GM21786 (cell line): Measurements from ENCODE around the gene KREMEN1.
"Not testable (repeated sequence)": the region's sequence is repeated elsewhere in the genome, so short reads cannot be mapped to it uniquely, and the experiment has no call there.

Experiments
- ATAC-seq: cut with Tn5 transposase; IDR thresholded peaks from one replicate; pipeline ENCODE4 v1.9.1; 2021; ENCODE audit not compliant: unreplicated experiment

The KREMEN1 gene

GRCh38 chr22:29078036-29078868 lies 5.4 kb downstream of the KREMEN1 start:
- ATAC-seq, result no peak

- no peak for ATAC-seq
These were observed 6.0 kb downstream of the KREMEN1 start for GRCh38 chr22:29078869-29079207.

- no peak for ATAC-seq
These were observed 6.5 kb downstream of the KREMEN1 start for GRCh38 chr22:29079218-29079901.

DNA sequence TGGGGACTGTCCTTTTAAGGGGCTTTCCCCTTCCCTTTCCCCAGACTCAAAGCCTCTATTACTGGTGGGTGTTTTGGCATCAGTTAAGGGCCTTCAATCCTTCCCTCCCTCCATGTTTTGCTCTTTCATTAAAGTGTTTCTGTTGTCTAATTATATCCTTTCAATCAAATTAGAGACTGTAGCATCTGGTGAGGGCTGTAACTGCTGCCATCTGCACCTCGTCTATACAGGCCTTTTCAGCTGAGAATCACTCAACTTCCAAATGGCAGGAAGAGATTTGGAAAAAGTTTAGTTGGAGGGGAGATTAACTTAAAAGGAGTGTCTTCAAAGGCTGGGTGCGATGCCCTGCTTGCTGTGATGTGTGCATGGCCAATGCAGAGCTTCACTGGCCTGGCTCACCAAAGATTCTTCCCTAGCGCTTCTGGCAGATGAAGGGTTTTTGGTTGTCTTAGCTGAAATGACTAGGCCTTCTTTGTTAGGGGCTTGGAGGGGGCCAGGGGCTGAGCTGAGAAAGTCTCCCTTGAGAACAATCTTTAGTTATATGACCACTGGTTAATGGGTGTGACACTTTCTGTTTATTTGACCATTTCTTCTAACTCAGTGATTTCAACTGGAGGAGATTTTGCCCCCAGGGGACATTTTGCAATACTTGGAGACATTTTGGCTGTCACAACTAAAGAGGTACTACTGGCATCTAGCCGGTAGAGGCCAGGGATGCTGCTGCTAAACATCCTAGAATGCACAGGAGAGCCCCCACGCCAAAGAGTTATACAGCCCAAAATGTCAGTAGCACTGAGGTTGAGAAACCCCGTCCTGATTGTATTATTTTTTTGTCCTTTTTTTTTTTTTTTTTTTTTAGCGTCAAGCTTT lies 7.5 kb downstream of the KREMEN1 start:
- ATAC-seq, result no peak

DNA sequence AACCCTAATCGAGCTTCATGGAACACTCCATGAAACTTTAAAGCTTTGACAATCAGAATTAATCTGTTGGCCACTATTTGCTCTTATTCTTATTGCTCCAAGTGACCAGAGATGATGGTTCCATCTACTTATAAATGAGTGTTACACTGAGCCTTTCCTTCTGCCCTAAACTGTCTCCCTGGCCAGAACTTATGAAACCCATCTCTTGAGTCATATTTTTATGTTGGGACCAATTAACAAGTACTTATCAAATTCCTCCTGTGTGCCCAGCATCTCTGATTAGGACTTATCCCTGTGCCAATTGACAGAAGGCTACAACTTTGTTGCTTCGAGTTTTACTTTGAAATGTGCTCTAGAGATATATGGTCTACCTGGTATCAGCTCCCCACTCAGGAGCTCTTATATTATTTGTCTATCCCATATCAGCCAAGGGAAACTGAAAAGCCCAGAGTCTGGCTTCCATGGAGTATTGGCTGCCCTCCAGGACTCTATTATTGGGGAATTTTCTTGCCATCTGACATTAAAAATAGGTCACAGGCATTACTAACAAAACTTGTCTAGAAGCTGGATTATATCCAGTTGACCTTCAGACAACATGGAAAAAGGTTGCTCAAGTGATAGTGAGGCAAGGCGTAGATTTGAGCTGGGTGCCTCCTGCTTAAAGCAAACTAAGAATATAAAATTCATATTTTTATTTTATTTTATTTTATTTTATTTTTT lies 8.8 kb downstream of the KREMEN1 start:
- no peak for ATAC-seq

- ATAC-seq, result no peak
These were observed 10.2 kb downstream of the KREMEN1 start for GRCh38 chr22:29082826-29083545.

DNA sequence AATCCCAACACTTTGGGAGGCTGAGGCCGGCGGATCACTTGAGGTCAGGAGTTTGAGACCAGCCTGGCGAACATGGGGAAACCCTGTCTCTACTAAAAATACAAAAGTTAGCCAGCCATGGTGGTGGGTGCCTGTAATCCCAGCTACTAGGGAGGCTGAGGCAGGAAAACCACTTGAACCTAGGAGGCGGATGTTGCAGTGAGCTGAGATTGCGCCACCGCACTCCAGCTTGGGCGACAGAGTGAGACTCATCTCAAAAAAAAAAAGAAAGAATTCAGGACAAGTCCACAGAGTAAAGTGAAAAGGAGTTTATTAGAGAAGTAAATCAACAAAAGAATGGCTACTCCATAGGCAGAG lies 10.7 kb downstream of the KREMEN1 start:
- ATAC-seq, result not testable (repeated sequence)

GRCh38 chr22:29083933-29084591 lies 11.2 kb downstream of the KREMEN1 start:
- ATAC-seq, result no peak

- ATAC-seq, result no peak
These were observed 14.2 kb downstream of the KREMEN1 start for GRCh38 chr22:29087012-29087411.

DNA sequence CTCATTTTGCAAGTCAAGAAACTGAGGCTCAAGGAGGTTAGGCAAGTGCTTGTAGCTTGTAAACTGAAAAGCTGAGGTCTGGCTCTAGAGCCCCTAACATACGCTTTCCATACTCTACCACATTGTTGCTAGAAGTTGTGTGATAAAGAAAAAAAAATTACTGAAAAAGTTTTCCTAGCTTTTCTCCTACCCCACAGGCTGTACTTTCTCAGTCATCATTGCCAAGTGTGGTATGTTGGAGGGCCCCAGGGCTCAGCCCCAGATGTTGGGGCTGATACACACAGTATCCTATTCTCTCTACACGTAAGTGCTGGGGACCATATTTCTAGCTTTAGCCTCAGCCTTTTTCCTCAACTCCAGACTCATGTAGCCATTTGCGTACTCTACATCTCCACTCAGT lies 16.0 kb downstream of the KREMEN1 start:
- no peak for ATAC-seq

GRCh38 chr22:29089507-29089906 lies 16.7 kb downstream of the KREMEN1 start:
- ATAC-seq, result no peak

DNA sequence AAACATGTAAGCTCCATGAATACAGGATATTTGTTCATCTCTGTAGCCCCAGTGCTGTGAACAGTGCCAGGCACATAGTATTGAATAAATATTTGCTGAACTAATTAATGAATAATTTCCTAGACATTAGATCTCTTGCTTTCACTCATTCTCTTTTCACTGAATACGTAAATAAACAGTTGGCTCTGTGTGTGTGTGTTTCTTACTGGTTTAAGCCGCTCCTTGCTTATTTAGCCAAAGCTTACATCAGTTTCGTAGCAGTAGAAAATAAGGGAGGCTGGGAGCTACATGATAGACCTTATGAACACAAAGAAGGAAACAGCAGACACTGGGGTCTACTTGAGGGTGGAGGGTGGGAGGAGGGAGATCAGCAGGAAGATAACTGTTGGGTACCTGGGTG lies 17.2 kb downstream of the KREMEN1 start:
- no peak for ATAC-seq

GRCh38 chr22:29092243-29092642 lies 19.4 kb downstream of the KREMEN1 start:
- ATAC-seq, result no peak

GRCh38 chr22:29093030-29093429 lies 20.2 kb downstream of the KREMEN1 start:
- ATAC-seq, result no peak

DNA sequence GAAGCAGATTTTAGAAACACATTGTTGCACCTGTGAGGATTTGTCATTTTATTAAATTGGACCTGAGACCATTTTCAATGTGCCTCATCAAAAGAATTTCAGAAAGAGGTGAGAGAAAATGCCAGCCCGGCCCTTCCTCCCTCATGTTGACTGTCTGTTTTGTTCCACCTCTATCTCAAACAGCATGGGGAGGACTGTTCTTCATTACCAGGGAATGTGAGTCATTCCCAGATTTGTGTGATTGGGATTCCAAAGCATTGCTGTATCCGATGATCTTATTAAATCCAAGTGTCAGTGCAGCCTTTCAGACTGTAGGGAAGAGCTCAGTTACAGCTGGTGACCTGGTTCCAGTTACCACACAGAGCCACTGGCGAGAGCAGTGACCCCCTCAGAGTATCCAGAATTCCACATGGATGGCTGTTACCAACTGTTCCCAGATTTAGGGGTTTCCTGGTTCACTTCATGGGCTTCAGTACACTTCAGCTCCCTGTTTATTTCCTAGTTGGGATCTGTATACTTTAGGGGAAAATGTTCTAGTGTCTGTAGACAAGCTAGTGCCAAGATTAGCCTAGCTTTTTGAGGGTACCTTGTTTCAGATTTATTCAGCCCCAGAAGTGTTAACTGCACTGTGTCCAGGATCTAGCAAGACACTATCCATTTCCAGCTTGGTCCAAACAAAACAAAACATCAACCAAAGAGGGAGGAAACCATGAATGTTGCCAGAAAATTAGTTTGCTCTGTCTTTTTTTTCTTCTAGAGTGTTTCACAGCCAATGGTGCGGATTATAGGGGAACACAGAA lies 20.9 kb downstream of the KREMEN1 start:
- ATAC-seq, result no peak

DNA sequence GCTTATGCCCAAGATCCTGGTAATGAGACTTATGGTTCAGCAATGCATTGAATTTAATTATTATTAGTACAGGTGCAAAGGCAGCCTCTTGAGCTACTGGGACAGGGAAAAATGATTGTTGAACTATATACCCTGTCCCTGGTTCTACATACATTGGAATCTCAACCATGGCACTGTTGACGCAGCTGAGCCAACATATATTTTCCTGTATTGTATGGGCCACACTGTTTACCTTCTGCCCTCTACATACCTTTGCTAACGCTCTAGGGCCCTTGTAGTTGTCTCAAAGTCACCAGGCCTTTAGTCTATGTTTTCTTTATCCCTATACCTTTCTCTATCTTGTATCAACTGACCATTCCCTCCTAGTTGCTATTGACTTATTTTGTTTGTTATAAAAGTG lies 22.6 kb downstream of the KREMEN1 start:
- no peak for ATAC-seq

DNA sequence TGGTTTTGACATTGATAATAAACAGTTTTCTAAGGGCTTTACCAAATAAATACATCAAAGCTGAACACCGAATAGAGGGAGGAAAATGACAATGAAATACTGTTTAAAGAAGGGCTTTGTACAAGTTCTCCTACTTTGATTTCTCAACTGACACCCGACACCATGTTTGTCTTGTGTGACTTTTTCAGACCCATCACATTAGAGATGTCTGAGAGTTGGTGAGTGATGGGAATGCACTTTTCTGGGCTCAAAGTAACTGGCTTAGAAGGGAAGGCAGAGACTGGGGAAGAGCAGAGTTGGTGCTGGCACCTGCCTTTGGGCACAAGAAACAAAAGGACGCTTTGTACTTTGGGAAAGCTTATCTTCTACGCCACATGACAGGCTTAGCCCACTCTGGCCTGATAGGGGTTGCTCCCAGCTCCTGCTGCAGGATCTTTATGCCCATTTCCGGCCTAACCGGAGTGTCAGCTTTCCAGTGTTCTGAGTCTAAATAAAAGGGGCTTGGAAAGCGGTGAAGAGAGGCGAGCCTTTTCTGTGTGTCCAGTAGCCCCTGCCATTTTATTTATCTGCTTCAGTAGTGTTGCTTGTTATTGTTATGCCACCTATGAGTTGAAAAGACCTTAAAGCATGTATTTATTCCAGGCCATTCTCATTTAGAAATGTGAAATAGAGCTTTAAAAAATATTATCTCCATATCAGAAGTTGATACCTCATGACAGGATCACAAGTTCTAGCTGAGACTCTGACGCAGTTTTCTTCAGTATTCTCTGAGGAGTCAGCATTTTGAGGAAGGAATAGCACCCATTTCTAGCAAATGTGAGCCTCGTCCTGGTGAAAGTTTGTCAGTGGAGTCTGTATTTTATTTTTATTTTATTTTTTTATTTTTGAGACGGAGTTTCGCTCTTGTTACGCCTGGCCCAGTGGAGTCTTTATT lies 24.2 kb downstream of the KREMEN1 start:
- ATAC-seq, result no peak

DNA sequence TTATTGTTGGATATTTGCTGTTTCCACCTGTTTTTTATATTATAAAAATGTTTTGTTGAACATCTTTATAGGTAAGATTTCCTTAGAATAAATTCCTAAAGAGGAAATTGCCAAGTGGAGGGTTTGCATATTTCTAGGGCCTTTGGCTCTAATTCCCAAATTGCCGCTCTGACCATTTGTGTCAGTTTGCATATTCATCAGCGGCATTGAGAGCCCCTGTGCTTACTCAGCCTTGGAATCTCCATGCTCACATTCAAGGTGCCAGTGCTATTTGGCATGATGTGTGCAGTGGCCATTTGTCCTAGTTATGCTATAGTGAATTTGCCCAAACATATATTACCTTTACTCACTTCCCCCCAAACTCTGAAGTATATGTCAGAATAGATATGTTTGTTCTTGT lies 25.5 kb downstream of the KREMEN1 start:
- ATAC-seq, result no peak
